ENCODE data around the gene BEND7. TPM values are rescaled to one million over a fixed set of nuclear protein-coding genes. Genes with fewer than 3 reads are reported as not detected.

BEND7 gene
- total and polyA plus RNA-seq, 2 of the 13 experiments (the other 11 are each of a cell fraction or from before 2014, with no cell fraction given), result 14.1 to 17.1 TPM

DNA sequence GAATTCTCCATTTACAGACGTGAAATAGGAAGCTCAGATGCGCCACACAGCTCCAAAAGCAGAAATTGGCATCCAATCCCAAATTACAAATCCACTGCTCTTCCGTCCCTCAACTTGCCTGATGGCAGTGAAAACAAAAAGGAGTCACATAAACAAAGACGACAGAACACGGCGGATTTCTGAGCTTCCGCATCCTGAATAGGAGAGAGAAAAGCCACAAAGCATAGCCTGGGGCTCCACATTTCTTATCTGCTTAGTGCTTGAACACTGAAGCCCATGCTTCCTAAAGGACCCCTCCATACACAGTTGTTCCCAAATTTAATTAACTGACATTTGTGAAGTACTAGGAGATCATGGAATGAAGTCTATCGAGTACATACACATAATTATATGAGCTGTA lies 32.6 kb downstream of the BEND7 start:
- FAIRE-seq (no peak), DNase-seq (ENCODE audit: low spot score) (no peak), ATAC-seq (no peak)
- Histone ChIP-seq H3K36me3 (replicated peaks in 1 of 2; ENCODE audit: control insufficient read depth in 1 of 2, insufficient read depth in 2 of 2, low read length in 2 of 2) (peaks cover 12 to 44% of the 10 kb centered on the region in 2 experiments), H3K27me3 (ENCODE audit: control insufficient read depth in 1 of 2, insufficient read depth in 2 of 2, low read length in 2 of 2) (no peaks in the 10 kb centered on the region), H2AFZ (ENCODE audit: low read length) (no peak overlapping the region), H3K4me2 (ENCODE audit: low read depth, low read length) (no peak overlapping the region), H4K20me1 (ENCODE audit: insufficient read depth, low read length) (0 out of 2 replicates have a peak, but pooled peaks cover 4% of the 10 kb centered on the region), H3K9ac (ENCODE audit: insufficient read depth, low read depth, low read length) (no peak overlapping the region), H3K27ac (ENCODE audit: extremely low read length, insufficient read depth, low read length) (no peak overlapping the region), H3K79me2 (ENCODE audit: insufficient read depth, low read length) (no peaks in the 10 kb centered on the region), H3K9me3 (ENCODE audit: low read length) (no peaks in the 10 kb centered on the region), H3K4me3 (replicated peaks in 1 of 3; ENCODE audit: insufficient read depth in 1 of 3, low read depth in 2 of 3, low read length in 3 of 3) (no peak overlapping the region), H3K4me1 (ENCODE audit: insufficient read depth, low read length) (peaks cover 16% of the 10 kb centered on the region)
- in situ Hi-C loops (cut with HindIII; ENCODE audit: extremely low pct_ligation_motif_present, low pct_unique_long_range_greater_than_20kb) (no loop called here), intact Hi-C loops (cut with micrococcal nuclease; ENCODE audit: unreplicated experiment) (no loop called here)
- BruUV-seq (replicated peaks), result no TSS peak
- ChIA-PET POLR2A (no interaction called here), CTCF (ENCODE audit: low intra/inter-chr PET ratio, low total read pairs) (no interaction called here)
- WGBS (ENCODE audit: low lambda C conversion rate), result 97% methylated on average over 8 of the region's 8 CpGs
- TF ChIP-seq ZBTB38 (CRISPR knock-in tag; IDR thresholded peaks at IDR 0.05), result no peak
- TF ChIP-seq HHEX (CRISPR knock-in tag; IDR thresholded peaks at IDR 0.05), result no peak
- no peak for TF ChIP-seq ZNF781 (CRISPR knock-in tag; IDR thresholded peaks at IDR 0.05; ENCODE audit: borderline replicate concordance, not compliant biosample characterization)
- no peak for TF ChIP-seq ZNF598 (CRISPR knock-in tag; IDR thresholded peaks at IDR 0.05; ENCODE audit: borderline replicate concordance)
- no peak for TF ChIP-seq GATAD1 (CRISPR knock-in tag; IDR thresholded peaks at IDR 0.05)
- no peak for TF ChIP-seq PAWR (CRISPR knock-in tag; IDR thresholded peaks at IDR 0.05; ENCODE audit: borderline replicate concordance)
- no peak for TF ChIP-seq ZNF772 (CRISPR knock-in tag; IDR thresholded peaks at IDR 0.05)
- TF ChIP-seq, protein P1, sequence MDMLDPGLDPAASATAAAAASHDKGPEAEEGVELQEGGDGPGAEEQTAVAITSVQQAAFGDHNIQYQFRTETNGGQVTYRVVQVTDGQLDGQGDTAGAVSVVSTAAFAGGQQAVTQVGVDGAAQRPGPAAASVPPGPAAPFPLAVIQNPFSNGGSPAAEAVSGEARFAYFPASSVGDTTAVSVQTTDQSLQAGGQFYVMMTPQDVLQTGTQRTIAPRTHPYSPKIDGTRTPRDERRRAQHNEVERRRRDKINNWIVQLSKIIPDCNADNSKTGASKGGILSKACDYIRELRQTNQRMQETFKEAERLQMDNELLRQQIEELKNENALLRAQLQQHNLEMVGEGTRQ (IDR thresholded peaks at IDR 0.05; ENCODE audit: low read depth, low read length), result no peak
- TF ChIP-seq, protein P1 (CRISPR knock-in tag; IDR thresholded peaks at IDR 0.05; ENCODE audit: borderline replicate concordance), result no peak
- TF ChIP-seq, protein P2, sequence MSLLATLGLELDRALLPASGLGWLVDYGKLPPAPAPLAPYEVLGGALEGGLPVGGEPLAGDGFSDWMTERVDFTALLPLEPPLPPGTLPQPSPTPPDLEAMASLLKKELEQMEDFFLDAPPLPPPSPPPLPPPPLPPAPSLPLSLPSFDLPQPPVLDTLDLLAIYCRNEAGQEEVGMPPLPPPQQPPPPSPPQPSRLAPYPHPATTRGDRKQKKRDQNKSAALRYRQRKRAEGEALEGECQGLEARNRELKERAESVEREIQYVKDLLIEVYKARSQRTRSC (CRISPR knock-in tag; IDR thresholded peaks at IDR 0.05; ENCODE audit: low read depth), result no peak
- TF ChIP-seq NR1H2 (CRISPR knock-in tag; IDR thresholded peaks at IDR 0.05; ENCODE audit: borderline replicate concordance, low read depth), result no peak
- TF ChIP-seq, protein P3, sequence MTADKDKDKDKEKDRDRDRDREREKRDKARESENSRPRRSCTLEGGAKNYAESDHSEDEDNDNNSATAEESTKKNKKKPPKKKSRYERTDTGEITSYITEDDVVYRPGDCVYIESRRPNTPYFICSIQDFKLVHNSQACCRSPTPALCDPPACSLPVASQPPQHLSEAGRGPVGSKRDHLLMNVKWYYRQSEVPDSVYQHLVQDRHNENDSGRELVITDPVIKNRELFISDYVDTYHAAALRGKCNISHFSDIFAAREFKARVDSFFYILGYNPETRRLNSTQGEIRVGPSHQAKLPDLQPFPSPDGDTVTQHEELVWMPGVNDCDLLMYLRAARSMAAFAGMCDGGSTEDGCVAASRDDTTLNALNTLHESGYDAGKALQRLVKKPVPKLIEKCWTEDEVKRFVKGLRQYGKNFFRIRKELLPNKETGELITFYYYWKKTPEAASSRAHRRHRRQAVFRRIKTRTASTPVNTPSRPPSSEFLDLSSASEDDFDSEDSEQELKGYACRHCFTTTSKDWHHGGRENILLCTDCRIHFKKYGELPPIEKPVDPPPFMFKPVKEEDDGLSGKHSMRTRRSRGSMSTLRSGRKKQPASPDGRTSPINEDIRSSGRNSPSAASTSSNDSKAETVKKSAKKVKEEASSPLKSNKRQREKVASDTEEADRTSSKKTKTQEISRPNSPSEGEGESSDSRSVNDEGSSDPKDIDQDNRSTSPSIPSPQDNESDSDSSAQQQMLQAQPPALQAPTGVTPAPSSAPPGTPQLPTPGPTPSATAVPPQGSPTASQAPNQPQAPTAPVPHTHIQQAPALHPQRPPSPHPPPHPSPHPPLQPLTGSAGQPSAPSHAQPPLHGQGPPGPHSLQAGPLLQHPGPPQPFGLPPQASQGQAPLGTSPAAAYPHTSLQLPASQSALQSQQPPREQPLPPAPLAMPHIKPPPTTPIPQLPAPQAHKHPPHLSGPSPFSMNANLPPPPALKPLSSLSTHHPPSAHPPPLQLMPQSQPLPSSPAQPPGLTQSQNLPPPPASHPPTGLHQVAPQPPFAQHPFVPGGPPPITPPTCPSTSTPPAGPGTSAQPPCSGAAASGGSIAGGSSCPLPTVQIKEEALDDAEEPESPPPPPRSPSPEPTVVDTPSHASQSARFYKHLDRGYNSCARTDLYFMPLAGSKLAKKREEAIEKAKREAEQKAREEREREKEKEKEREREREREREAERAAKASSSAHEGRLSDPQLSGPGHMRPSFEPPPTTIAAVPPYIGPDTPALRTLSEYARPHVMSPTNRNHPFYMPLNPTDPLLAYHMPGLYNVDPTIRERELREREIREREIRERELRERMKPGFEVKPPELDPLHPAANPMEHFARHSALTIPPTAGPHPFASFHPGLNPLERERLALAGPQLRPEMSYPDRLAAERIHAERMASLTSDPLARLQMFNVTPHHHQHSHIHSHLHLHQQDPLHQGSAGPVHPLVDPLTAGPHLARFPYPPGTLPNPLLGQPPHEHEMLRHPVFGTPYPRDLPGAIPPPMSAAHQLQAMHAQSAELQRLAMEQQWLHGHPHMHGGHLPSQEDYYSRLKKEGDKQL (CRISPR knock-in tag; IDR thresholded peaks at IDR 0.05; ENCODE audit: low read depth), result no peak
- no peak for TF ChIP-seq ZNF446 (CRISPR knock-in tag; IDR thresholded peaks at IDR 0.05)
- no peak for TF ChIP-seq ZNF326 (CRISPR knock-in tag; IDR thresholded peaks at IDR 0.05; ENCODE audit: borderline replicate concordance)
- TF ChIP-seq, protein P4, sequence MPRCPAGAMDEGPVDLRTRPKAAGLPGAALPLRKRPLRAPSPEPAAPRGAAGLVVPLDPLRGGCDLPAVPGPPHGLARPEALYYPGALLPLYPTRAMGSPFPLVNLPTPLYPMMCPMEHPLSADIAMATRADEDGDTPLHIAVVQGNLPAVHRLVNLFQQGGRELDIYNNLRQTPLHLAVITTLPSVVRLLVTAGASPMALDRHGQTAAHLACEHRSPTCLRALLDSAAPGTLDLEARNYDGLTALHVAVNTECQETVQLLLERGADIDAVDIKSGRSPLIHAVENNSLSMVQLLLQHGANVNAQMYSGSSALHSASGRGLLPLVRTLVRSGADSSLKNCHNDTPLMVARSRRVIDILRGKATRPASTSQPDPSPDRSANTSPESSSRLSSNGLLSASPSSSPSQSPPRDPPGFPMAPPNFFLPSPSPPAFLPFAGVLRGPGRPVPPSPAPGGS (CRISPR knock-in tag; IDR thresholded peaks at IDR 0.05), result no peak
- no peak for TF ChIP-seq ARID2 (CRISPR knock-in tag; IDR thresholded peaks at IDR 0.05; ENCODE audit: borderline replicate concordance)

Measured in HepG2 (cell line).